Measurements from ENCODE around the gene APOL1. TPM values are rescaled to one million over a fixed set of nuclear protein-coding genes. Genes with fewer than 3 reads are reported as not detected.

The APOL1 gene
- total and polyA plus RNA-seq, 4 donors = 7.7 to 129 (median 59.5) TPM

- no peak overlapping the region for H3K4me3 ChIP-seq (ENCODE audit: low read depth in 1 of 3, low read length in 3 of 3)
- WGBS = 87% methylated on average over 8 of the region's 8 CpGs
- H3K27me3 ChIP-seq (ENCODE audit: control insufficient read depth in 4 of 4, insufficient read depth in 4 of 4, low read length in 3 of 4) = no peaks in the 10 kb centered on the region
- no peaks in the 10 kb centered on the region for H3K9me3 ChIP-seq (ENCODE audit: control insufficient read depth in 4 of 4, low read length in 3 of 4)
- peaks cover 0 to 27% (median 17%) of the 10 kb centered on the region in 4 donors for H3K4me1 ChIP-seq (ENCODE audit: control insufficient read depth in 4 of 4, insufficient read depth in 4 of 4, low read length in 3 of 4)
- TF ChIP-seq RAD21 (IDR thresholded peaks at IDR 0.05) (no peak), SP1 (IDR thresholded peaks at IDR 0.05) (no peak), GABPA (IDR thresholded peaks at IDR 0.05 in 1 of 2, conservative IDR thresholded peaks at IDR 0.05 in 1 of 2) (no peak), ATF3 (IDR thresholded peaks at IDR 0.05) (no peak), HNF4A (conservative IDR thresholded peaks at IDR 0.05) (no peak), HNF4G (IDR thresholded peaks at IDR 0.05) (no peak), JUND (IDR thresholded peaks at IDR 0.05) (no peak), FOXA2 (IDR thresholded peaks at IDR 0.05) (no peak), EGR1 (IDR thresholded peaks at IDR 0.05; ENCODE audit: low read depth in 2 of 2) (no peak), RXRA (IDR thresholded peaks at IDR 0.05) (no peak), FOXA1 (IDR thresholded peaks at IDR 0.05) (no peak), YY1 (IDR thresholded peaks at IDR 0.05) (no peak)
- TF ChIP-seq, protein P1, sequence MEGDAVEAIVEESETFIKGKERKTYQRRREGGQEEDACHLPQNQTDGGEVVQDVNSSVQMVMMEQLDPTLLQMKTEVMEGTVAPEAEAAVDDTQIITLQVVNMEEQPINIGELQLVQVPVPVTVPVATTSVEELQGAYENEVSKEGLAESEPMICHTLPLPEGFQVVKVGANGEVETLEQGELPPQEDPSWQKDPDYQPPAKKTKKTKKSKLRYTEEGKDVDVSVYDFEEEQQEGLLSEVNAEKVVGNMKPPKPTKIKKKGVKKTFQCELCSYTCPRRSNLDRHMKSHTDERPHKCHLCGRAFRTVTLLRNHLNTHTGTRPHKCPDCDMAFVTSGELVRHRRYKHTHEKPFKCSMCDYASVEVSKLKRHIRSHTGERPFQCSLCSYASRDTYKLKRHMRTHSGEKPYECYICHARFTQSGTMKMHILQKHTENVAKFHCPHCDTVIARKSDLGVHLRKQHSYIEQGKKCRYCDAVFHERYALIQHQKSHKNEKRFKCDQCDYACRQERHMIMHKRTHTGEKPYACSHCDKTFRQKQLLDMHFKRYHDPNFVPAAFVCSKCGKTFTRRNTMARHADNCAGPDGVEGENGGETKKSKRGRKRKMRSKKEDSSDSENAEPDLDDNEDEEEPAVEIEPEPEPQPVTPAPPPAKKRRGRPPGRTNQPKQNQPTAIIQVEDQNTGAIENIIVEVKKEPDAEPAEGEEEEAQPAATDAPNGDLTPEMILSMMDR (IDR thresholded peaks at IDR 0.05; ENCODE audit: low read depth, low read length, missing input control) = no peak
- TF ChIP-seq, protein P2, sequence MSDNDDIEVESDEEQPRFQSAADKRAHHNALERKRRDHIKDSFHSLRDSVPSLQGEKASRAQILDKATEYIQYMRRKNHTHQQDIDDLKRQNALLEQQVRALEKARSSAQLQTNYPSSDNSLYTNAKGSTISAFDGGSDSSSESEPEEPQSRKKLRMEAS (IDR thresholded peaks at IDR 0.05) = no peak
- H3K36me3 ChIP-seq (ENCODE audit: control insufficient read depth in 4 of 4, insufficient read depth in 3 of 4, low read depth in 1 of 4, low read length in 3 of 4) = peaks cover 42 to 94% (median 81%) of the 10 kb centered on the region in 4 donors
- no peak overlapping the region for H3K27ac ChIP-seq (ENCODE audit: low read depth in 1 of 2, low read length in 2 of 2)
- DNase-seq (ENCODE audit: low spot score) = no peak
- no peak overlapping the region for H3K9ac ChIP-seq (ENCODE audit: low read depth in 1 of 2, low read length in 2 of 2)
Observed at GRCh38 chr22:36298118-36298517, 45.2 kb downstream of the APOL1 start.

DNA sequence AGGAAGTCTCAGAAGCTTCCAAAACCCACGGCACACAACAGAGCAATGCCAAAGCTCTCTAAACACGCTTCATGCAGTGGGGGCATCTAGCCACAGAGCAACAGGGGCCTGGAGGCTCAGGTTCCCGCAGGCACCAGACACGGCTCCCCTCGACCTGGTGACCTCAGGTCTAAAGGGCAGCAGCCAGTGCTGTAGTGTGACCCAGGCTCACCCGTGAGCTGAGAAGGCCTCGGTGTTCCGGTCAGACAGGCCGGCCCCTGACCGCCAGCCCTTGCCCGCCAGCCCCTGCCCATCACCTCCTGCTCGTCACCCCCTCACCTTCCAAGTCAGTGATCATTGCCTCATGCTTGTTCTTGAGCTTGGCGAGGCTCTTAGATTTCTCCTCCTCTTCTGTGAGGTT is 45.7 kb downstream of the APOL1 start:
- WGBS = 41% methylated on average over 13 of the region's 13 CpGs
- Histone ChIP-seq H3K4me1 (ENCODE audit: control insufficient read depth in 4 of 4, insufficient read depth in 4 of 4, low read length in 3 of 4) (peaks cover 0 to 27% (median 17%) of the 10 kb centered on the region in 4 donors), H3K27me3 (ENCODE audit: control insufficient read depth in 4 of 4, insufficient read depth in 4 of 4, low read length in 3 of 4) (no peaks in the 10 kb centered on the region), H3K36me3 (ENCODE audit: control insufficient read depth in 4 of 4, insufficient read depth in 3 of 4, low read depth in 1 of 4, low read length in 3 of 4) (peaks cover 37 to 91% (median 78%) of the 10 kb centered on the region in 4 donors), H3K4me3 (ENCODE audit: low read depth in 1 of 3, low read length in 3 of 3) (no peak overlapping the region), H3K27ac (ENCODE audit: low read depth in 1 of 2, low read length in 2 of 2) (peak overlapping the region in 1 of 2 donors; percentile 37), H3K9me3 (ENCODE audit: control insufficient read depth in 4 of 4, low read length in 3 of 4) (no peaks in the 10 kb centered on the region), H3K9ac (ENCODE audit: low read depth in 1 of 2, low read length in 2 of 2) (no peak overlapping the region)
- TF ChIP-seq, protein P1 (IDR thresholded peaks at IDR 0.05; ENCODE audit: low read depth, low read length, missing input control) = no peak
- TF ChIP-seq, protein P2 (IDR thresholded peaks at IDR 0.05) = no peak
- TF ChIP-seq, protein P3, sequence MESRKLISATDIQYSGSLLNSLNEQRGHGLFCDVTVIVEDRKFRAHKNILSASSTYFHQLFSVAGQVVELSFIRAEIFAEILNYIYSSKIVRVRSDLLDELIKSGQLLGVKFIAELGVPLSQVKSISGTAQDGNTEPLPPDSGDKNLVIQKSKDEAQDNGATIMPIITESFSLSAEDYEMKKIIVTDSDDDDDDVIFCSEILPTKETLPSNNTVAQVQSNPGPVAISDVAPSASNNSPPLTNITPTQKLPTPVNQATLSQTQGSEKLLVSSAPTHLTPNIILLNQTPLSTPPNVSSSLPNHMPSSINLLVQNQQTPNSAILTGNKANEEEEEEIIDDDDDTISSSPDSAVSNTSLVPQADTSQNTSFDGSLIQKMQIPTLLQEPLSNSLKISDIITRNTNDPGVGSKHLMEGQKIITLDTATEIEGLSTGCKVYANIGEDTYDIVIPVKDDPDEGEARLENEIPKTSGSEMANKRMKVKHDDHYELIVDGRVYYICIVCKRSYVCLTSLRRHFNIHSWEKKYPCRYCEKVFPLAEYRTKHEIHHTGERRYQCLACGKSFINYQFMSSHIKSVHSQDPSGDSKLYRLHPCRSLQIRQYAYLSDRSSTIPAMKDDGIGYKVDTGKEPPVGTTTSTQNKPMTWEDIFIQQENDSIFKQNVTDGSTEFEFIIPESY (IDR thresholded peaks at IDR 0.05) = no peak
- TF ChIP-seq YY1 (IDR thresholded peaks at IDR 0.05) = no peak
- TF ChIP-seq, protein P4, sequence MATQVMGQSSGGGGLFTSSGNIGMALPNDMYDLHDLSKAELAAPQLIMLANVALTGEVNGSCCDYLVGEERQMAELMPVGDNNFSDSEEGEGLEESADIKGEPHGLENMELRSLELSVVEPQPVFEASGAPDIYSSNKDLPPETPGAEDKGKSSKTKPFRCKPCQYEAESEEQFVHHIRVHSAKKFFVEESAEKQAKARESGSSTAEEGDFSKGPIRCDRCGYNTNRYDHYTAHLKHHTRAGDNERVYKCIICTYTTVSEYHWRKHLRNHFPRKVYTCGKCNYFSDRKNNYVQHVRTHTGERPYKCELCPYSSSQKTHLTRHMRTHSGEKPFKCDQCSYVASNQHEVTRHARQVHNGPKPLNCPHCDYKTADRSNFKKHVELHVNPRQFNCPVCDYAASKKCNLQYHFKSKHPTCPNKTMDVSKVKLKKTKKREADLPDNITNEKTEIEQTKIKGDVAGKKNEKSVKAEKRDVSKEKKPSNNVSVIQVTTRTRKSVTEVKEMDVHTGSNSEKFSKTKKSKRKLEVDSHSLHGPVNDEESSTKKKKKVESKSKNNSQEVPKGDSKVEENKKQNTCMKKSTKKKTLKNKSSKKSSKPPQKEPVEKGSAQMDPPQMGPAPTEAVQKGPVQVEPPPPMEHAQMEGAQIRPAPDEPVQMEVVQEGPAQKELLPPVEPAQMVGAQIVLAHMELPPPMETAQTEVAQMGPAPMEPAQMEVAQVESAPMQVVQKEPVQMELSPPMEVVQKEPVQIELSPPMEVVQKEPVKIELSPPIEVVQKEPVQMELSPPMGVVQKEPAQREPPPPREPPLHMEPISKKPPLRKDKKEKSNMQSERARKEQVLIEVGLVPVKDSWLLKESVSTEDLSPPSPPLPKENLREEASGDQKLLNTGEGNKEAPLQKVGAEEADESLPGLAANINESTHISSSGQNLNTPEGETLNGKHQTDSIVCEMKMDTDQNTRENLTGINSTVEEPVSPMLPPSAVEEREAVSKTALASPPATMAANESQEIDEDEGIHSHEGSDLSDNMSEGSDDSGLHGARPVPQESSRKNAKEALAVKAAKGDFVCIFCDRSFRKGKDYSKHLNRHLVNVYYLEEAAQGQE (IDR thresholded peaks at IDR 0.05) = no peak
- peak; percentile 88 for TF ChIP-seq SP1 (IDR thresholded peaks at IDR 0.05)
- peak; percentile 81 for TF ChIP-seq NR2F2 (IDR thresholded peaks at IDR 0.05)
- peak; percentile 80 to 94 for TF ChIP-seq RXRA (IDR thresholded peaks at IDR 0.05)
- no peak for TF ChIP-seq ATF3 (IDR thresholded peaks at IDR 0.05)
- TF ChIP-seq EGR1 (IDR thresholded peaks at IDR 0.05; ENCODE audit: low read depth in 2 of 2) = no peak
- TF ChIP-seq JUND (IDR thresholded peaks at IDR 0.05) = no peak
- no peak for TF ChIP-seq FOXA1 (IDR thresholded peaks at IDR 0.05)
- peak; percentile 82 for TF ChIP-seq HNF4G (IDR thresholded peaks at IDR 0.05)
- no peak for TF ChIP-seq RAD21 (IDR thresholded peaks at IDR 0.05)
- TF ChIP-seq TAF1 (conservative IDR thresholded peaks at IDR 0.05) = no peak
- no peak for TF ChIP-seq FOXA2 (IDR thresholded peaks at IDR 0.05)
- TF ChIP-seq HNF4A (conservative IDR thresholded peaks at IDR 0.05) = peak; percentile 93 to 97
- no peak for TF ChIP-seq GABPA (IDR thresholded peaks at IDR 0.05 in 1 of 2, conservative IDR thresholded peaks at IDR 0.05 in 1 of 2)
- DNase-seq (ENCODE audit: low spot score) = peak; percentile 55
